Measurements from ENCODE around the gene PARVG.

Gene PARVG

GRCh38 chr22:44219101-44219870 is 38.6 kb downstream of the PARVG start:
- no peaks in the 10 kb centered on the region for H3K79me2 ChIP-seq (ENCODE audit: low read length)
- TF ChIP-seq EZH2phosphoT487 (IDR thresholded peaks at IDR 0.05; ENCODE audit: low read depth) (no peak), CTCF (IDR thresholded peaks at IDR 0.05; ENCODE audit: low read depth, low read length) (no peak)
- H3K36me3 ChIP-seq (replicated peaks; ENCODE audit: low read depth, low read length), result no peaks in the 10 kb centered on the region
- H3K4me2 ChIP-seq (ENCODE audit: low read length), result no peak overlapping the region
- H3K4me1 ChIP-seq (ENCODE audit: low read length), result no peaks in the 10 kb centered on the region
- 0 out of 2 replicates have a peak, but pooled peaks cover 4% of the 10 kb centered on the region for H3K9me3 ChIP-seq (ENCODE audit: insufficient read depth, low read length)
- H3K27ac ChIP-seq (ENCODE audit: low read length), result no peak overlapping the region
- H4K20me1 ChIP-seq (ENCODE audit: insufficient read depth, low read length), result no peaks in the 10 kb centered on the region
- no peak overlapping the region for H2AFZ ChIP-seq (ENCODE audit: low read depth, low read length)
- H3K9ac ChIP-seq (ENCODE audit: low read length), result no peak overlapping the region
- peaks cover 17% of the 10 kb centered on the region; the same call in 1 of the 2 replicates for H3K27me3 ChIP-seq (ENCODE audit: low read depth, low read length)
- H3K4me3 ChIP-seq (ENCODE audit: low read length), result no peak overlapping the region

- Histone ChIP-seq H3K9ac (ENCODE audit: low read length) (no peak overlapping the region), H4K20me1 (ENCODE audit: insufficient read depth, low read length) (no peaks in the 10 kb centered on the region), H3K27me3 (ENCODE audit: low read depth, low read length) (peaks cover 22% of the 10 kb centered on the region; the same call in 1 of the 2 replicates), H3K79me2 (ENCODE audit: low read length) (no peaks in the 10 kb centered on the region), H2AFZ (ENCODE audit: low read depth, low read length) (no peak overlapping the region), H3K9me3 (ENCODE audit: insufficient read depth, low read length) (0 out of 2 replicates have a peak, but pooled peaks cover 4% of the 10 kb centered on the region), H3K27ac (ENCODE audit: low read length) (no peak overlapping the region), H3K4me1 (ENCODE audit: low read length) (no peaks in the 10 kb centered on the region), H3K4me3 (ENCODE audit: low read length) (no peak overlapping the region), H3K4me2 (ENCODE audit: low read length) (no peak overlapping the region), H3K36me3 (replicated peaks; ENCODE audit: low read depth, low read length) (no peaks in the 10 kb centered on the region)
- TF ChIP-seq CTCF (IDR thresholded peaks at IDR 0.05; ENCODE audit: low read depth, low read length), result no peak
- TF ChIP-seq EZH2phosphoT487 (IDR thresholded peaks at IDR 0.05; ENCODE audit: low read depth), result no peak
These were observed 40.3 kb downstream of the PARVG start for GRCh38 chr22:44220727-44221680.

GRCh38 chr22:44221710-44222475 is 41.2 kb downstream of the PARVG start:
- no peak overlapping the region for H2AFZ ChIP-seq (ENCODE audit: low read depth, low read length)
- H3K27me3 ChIP-seq (ENCODE audit: low read depth, low read length), result peaks cover 29% of the 10 kb centered on the region; the same call in 1 of the 2 replicates
- TF ChIP-seq CTCF (IDR thresholded peaks at IDR 0.05; ENCODE audit: low read depth, low read length), result no peak
- no peak for TF ChIP-seq EZH2phosphoT487 (IDR thresholded peaks at IDR 0.05; ENCODE audit: low read depth)
- no peaks in the 10 kb centered on the region for H3K79me2 ChIP-seq (ENCODE audit: low read length)
- H3K4me2 ChIP-seq (ENCODE audit: low read length), result no peak overlapping the region
- H3K36me3 ChIP-seq (replicated peaks; ENCODE audit: low read depth, low read length), result no peaks in the 10 kb centered on the region
- H3K4me1 ChIP-seq (ENCODE audit: low read length), result no peaks in the 10 kb centered on the region
- no peak overlapping the region for H3K4me3 ChIP-seq (ENCODE audit: low read length)
- no peak overlapping the region for H3K27ac ChIP-seq (ENCODE audit: low read length)
- no peak overlapping the region for H3K9ac ChIP-seq (ENCODE audit: low read length)
- H4K20me1 ChIP-seq (ENCODE audit: insufficient read depth, low read length), result no peaks in the 10 kb centered on the region
- 0 out of 2 replicates have a peak, but pooled peaks cover 4% of the 10 kb centered on the region for H3K9me3 ChIP-seq (ENCODE audit: insufficient read depth, low read length)

All from OCI-LY3 (cell line).